K562 (cell line): ENCODE measurements around the gene SPAG4. TPM values are rescaled to one million over a fixed set of nuclear protein-coding genes. Genes with fewer than 3 reads are reported as not detected.

ENCODE experiments used
- AFF4 ChIP-seq: sonication (generic); formaldehyde crosslinking; IDR thresholded peaks from 2 replicates; pipeline ENCODE4 v1.8.0; 2023; ENCODE audit warnings: mild to moderate bottlenecking, missing genetic modification reagents
- EP400 ChIP-seq: fragments of 450-650 bp; IDR thresholded peaks from 2 replicates; pipeline ENCODE4 v1.6.1; 2017; ENCODE audit warnings: antibody characterized with exemption, mild to moderate bottlenecking, moderate library complexity
- GTF3C2 ChIP-seq: IDR thresholded peaks from 3 replicates; pipeline ENCODE4 v1.6.1; 2011; ENCODE audit warnings: borderline replicate concordance, mild to moderate bottlenecking, moderate library complexity; ENCODE audit not compliant: insufficient read length; ENCODE audit errors: extremely low read depth
- HDAC1 ChIP-seq, 2 experiments: fragments of 450-650 bp; IDR thresholded peaks; 2 replicates each; pipeline ENCODE4 v1.6.1; 2016 to 2017; ENCODE audit warnings: inconsistent platforms in 1 of 2, mild to moderate bottlenecking in 1 of 2, moderate library complexity in 1 of 2
- KLF13 ChIP-seq: fragments of 450-650 bp; IDR thresholded peaks from 2 replicates; pipeline ENCODE4 v1.6.1; 2016; ENCODE audit warnings: missing genetic modification characterization, low read depth, mild to moderate bottlenecking, missing compliant biosample characterization, moderate library complexity, borderline replicate concordance
- MAFK ChIP-seq: IDR thresholded peaks from 2 replicates; pipeline ENCODE4 v1.6.1; 2011; ENCODE audit warnings: low read length, improper control_type of control experiment
- MTA1 ChIP-seq: fragments of 450-650 bp; IDR thresholded peaks from 2 replicates; pipeline ENCODE4 v1.6.1; 2017; ENCODE audit warnings: borderline replicate concordance
- NEUROD1 ChIP-seq: fragments of 150-350 bp; IDR thresholded peaks from 2 replicates; pipeline ENCODE4 v1.6.1; 2014; ENCODE audit warnings: borderline replicate concordance, low read length, low read depth; ENCODE audit not compliant: partially characterized antibody
- NFE2 ChIP-seq: IDR thresholded peaks from 2 replicates; pipeline ENCODE4 v1.6.1; 2014; ENCODE audit warnings: antibody characterized with exemption, low read depth
- NFRKB ChIP-seq: fragments of 450-650 bp; IDR thresholded peaks from 2 replicates; pipeline ENCODE4 v1.6.1; 2016; ENCODE audit warnings: low read depth
- NR2C2 ChIP-seq, 2 experiments: fragments of 200-800 bp in 1 of 2; sonication (Bioruptor generic) in 1 of 2; sonication (generic) in 1 of 2; formaldehyde crosslinking in 1 of 2; IDR thresholded peaks; 2 replicates each; pipeline versions ENCODE4 v1.6.1 to v1.8.0; 2016 to 2022; ENCODE audit warnings: mild to moderate bottlenecking in 1 of 2, missing compliant biosample characterization in 1 of 2, missing genetic modification characterization in 1 of 2, missing genetic modification reagents in 1 of 2
- PYGO2 ChIP-seq: fragments of 450-650 bp; IDR thresholded peaks from 2 replicates; pipeline ENCODE4 v1.6.1; 2016; ENCODE audit warnings: mild to moderate bottlenecking, missing genetic modification characterization, moderate library complexity, missing compliant biosample characterization
- RBBP5 ChIP-seq: fragments of 200-600 bp; sonication (generic); IDR thresholded peaks from 2 replicates; pipeline ENCODE4 v1.6.1; 2012; ENCODE audit warnings: borderline replicate concordance, mild to moderate bottlenecking, low read length, control low read depth, inconsistent platforms; ENCODE audit not compliant: insufficient read depth, poor library complexity, severe bottlenecking
- STAT6 ChIP-seq: sonication (generic); formaldehyde crosslinking; IDR thresholded peaks from 2 replicates; pipeline ENCODE4 v1.8.1; 2023; ENCODE audit warnings: mild to moderate bottlenecking, missing genetic modification reagents
- ZKSCAN8 ChIP-seq: fragments of 200-800 bp; sonication (Bioruptor generic); IDR thresholded peaks from 2 replicates; pipeline ENCODE4 v1.6.1; 2016; ENCODE audit warnings: missing genetic modification characterization, missing compliant biosample characterization
- ZNF830 ChIP-seq: fragments of 250-450 bp; sonication (Bioruptor Pico); IDR thresholded peaks from 2 replicates; pipeline ENCODE4 v1.5.0; 2021; ENCODE audit warnings: mild to moderate bottlenecking
- polyA plus RNA-seq, 8 experiments: library from polyadenylated mRNA; depleted of rRNA in 4 of 8; stranded (reverse) in 5 of 8; unstranded in 3 of 8; fragments of >200 nt; fragmentation: Nextera tagmentation in 2 of 8; fragmentation: Illumina TruSeq in 1 of 8; extraction: Ambion mirVana in 2 of 8; extraction: Trizol in 1 of 8; gene quantifications; 2 replicates each; pipeline versions ENCODE4 v1.2.1 to v1.2.3, GENCODE V29; 2011 to 2014; ENCODE audit warnings: inconsistent platforms in 1 of 8, missing spikeins in 1 of 8
- total RNA-seq, 7 experiments: library from RNA; depleted of rRNA in 6 of 7; stranded (reverse); fragments of >200 nt in 6 of 7; fragmentation: Illumina TruSeq in 2 of 7; extraction: Trizol in 2 of 7; gene quantifications; 2 replicates each; pipeline versions ENCODE4 v1.2.1 to v1.2.3, GENCODE V29; 2011 to 2021; ENCODE audit warnings: low replicate concordance in 1 of 7

SPAG4 gene
- total and polyA plus RNA-seq, 9 of the 15 experiments (the other 6 are each of a cell fraction or from before 2014, with no cell fraction given) = 1.6 to 11.4 (median 4.6) TPM

GRCh38 chr20:35615667-35616464 is at the start of gene SPAG4 (continued):
- peak in 1 of 2 experiments; percentile 73; a peak in 2 of 4 replicates for TF ChIP-seq HDAC1 (IDR thresholded peaks at IDR 0.05)
- TF ChIP-seq NR2C2 (CRISPR knock-in tag; IDR thresholded peaks at IDR 0.05) = peak; percentile 36; the same call in 1 of the 2 replicates
- peak; percentile 91 for TF ChIP-seq NR2C2 (tag; IDR thresholded peaks at IDR 0.05)
- TF ChIP-seq NFE2 = 0 out of 2 replicates have a peak, but pooled peaks have one; percentile 24
- TF ChIP-seq PYGO2 (tag) = no peak
- TF ChIP-seq RBBP5 = peak; percentile 62
- no peak for TF ChIP-seq GTF3C2
- 0 out of 2 replicates have a peak, but pooled peaks have one; percentile 33 for TF ChIP-seq ZKSCAN8 (CRISPR knock-in tag)
- no peak for TF ChIP-seq NFRKB
- TF ChIP-seq NEUROD1 = peak; percentile 28
- TF ChIP-seq MAFK = no peak
- 0 out of 2 replicates have a peak, but pooled peaks have one; percentile 27 for TF ChIP-seq STAT6 (CRISPR knock-in tag)
- peak; percentile 46; the same call in 1 of the 2 replicates for TF ChIP-seq EP400
- peak; percentile 22; the same call in 1 of the 2 replicates for TF ChIP-seq KLF13
- 0 out of 2 replicates have a peak, but pooled peaks have one; percentile 52 for TF ChIP-seq ZNF830
- no peak for TF ChIP-seq AFF4
- 0 out of 2 replicates have a peak, but pooled peaks have one; percentile 44 for TF ChIP-seq MTA1
